Upper lobe of left lung (tissue), 4 donors: ENCODE measurements around the gene KRT7.

ENCODE experiments used
- CTCF ChIP-seq, 6 experiments: fragments of 450-650 bp in 4 of 6; fragments of 200-600 bp in 2 of 6; sonication (generic) in 2 of 6; IDR thresholded peaks; one replicate each; pipeline ENCODE4 v1.5.1; 2016 to 2019; ENCODE audit warnings: antibody characterized with exemption in 6 of 6
- POLR2A ChIP-seq, 4 donors: fragments of 450-650 bp; IDR thresholded peaks; one replicate each; pipeline ENCODE4 v1.5.1; 2016 to 2017; ENCODE audit warnings: antibody characterized with exemption in 4 of 4, mild to moderate bottlenecking in 2 of 4

- TF ChIP-seq POLR2A (IDR thresholded peaks at IDR 0.05) (no peak), CTCF (IDR thresholded peaks at IDR 0.05) (no peak)
Observed at GRCh38 chr12:52254180-52254964, 21.3 kb downstream of the KRT7 start.
